ENCODE results near the gene ARGLU1.

Gene ARGLU1

GRCh38 chr13:106541826-106542225 lies 26.1 kb downstream of the ARGLU1 start:
- no peak for DNase-seq (ENCODE audit: low read depth)

DNA sequence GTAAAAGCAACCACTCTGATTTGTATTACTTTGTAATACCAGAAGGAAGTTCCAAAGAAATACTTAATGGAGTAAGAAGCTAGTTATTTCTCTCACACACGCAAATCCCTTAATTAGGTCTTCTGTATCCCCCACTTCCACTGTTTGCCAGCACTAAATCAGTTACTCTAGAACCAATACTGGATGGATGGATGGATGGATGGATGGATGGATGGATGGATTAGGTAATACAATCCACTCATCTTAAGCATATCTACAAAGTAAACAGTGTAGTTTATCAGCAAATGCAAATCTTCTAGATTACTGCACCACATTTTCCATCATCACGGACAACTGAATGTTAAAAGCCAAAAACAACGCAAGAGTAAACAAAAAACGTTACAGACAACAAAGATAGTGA lies 27.3 kb downstream of the ARGLU1 start:
- no peak for DNase-seq (ENCODE audit: low read depth)

DNA sequence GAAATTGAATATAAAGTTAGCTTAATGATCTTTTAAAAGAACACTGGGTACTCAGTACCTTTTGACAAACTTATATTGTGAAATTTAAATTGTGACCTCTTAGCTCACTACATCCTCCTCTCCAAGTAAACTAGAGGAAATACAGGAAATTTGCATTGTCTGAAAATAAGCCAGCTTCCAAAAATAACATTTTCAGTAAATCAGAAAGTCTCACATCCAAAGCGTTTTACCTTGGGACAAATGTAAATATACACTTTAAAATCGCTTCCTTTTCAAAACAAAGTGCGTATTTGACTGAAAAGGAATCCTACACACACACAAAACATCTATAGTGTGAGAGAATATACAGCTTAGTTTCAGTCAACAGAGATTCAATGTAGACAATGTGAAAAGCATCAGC lies 30.4 kb downstream of the ARGLU1 start:
- DNase-seq (ENCODE audit: low read depth): no peak

- peak; percentile 81 for DNase-seq (ENCODE audit: low read depth)
Measured at GRCh38 chr13:106536244-106537034, 31.5 kb downstream of the ARGLU1 start.

- peak; percentile 77 for DNase-seq (ENCODE audit: low read depth)
Measured at GRCh38 chr13:106535552-106536243, 32.2 kb downstream of the ARGLU1 start, which contains the start of gene EFNB2. Gene EFNB2 (minus strand): TSS chr13:106535662. CDS start chr13:106534964, 698 bp downstream.

GRCh38 chr13:106534639-106535551 lies 33.0 kb downstream of the ARGLU1 start:
- DNase-seq (ENCODE audit: low read depth): no peak

DNA sequence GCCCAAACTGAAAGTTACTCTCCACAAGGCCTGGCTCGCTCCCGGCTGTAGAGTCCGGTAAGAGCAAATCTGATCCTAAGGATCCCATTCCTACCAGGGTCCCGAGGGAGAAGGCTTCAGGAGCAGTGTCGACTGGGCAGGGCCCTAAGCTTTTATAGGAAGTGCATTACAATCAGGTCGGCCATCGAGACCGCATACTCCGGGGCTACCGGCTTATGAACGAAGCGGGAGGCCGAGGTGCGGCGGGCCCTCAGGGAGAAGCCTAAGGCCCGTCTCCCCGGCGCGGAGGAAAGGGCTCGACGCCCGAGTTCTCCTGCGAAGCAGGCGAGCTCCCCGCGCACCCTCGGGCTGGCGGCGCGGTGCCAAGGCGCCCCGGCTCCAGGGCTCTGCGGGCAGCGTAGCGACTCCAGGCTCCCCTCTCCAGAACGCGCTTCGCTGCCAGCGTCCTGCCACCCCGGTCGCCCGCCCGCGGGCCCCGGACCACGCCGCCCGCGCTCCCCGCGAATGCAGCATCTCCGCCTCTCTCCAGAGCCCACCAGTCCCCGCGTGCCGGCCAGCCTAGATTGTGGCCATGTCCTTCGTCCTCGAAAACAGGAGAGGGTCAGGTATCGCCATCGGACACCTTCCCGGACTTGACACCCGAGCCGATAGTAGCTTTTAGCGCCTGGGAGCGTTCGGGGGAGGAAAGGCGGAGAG lies 33.8 kb downstream of the ARGLU1 start:
- no peak for DNase-seq (ENCODE audit: low read depth)

- DNase-seq (ENCODE audit: low read depth): no peak
Measured at GRCh38 chr13:106533101-106533942, 34.6 kb downstream of the ARGLU1 start.

- DNase-seq (ENCODE audit: low read depth): no peak
Measured at GRCh38 chr13:106532111-106532929, 35.6 kb downstream of the ARGLU1 start.

DNA sequence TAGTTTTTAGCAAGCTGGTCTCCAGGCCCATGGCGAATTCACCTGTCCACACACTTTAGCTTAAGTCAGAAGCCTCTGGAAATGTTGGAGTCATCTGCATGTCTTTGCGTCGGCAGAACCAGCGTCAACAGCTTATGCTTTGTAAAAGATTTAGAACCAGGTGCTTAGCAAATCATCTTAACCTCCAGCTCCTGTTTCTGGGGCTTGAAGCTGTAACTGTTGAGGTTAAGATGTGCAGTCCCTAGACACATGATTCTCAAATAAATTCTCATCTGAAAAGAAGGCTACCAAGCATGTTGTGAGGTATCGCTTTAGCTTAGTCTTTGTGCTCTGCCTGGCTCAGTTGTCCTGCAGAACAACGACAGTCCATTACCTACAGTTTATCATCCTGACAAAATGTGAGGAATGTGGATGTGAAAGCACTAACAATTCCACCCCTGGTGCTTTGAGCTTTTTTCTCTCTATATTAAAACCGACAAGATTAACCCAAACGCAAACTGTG lies 36.9 kb downstream of the ARGLU1 start:
- DNase-seq (ENCODE audit: low read depth): no peak

GRCh38 chr13:106530171-106530851 lies 37.6 kb downstream of the ARGLU1 start:
- DNase-seq (ENCODE audit: low read depth): no peak

DNA sequence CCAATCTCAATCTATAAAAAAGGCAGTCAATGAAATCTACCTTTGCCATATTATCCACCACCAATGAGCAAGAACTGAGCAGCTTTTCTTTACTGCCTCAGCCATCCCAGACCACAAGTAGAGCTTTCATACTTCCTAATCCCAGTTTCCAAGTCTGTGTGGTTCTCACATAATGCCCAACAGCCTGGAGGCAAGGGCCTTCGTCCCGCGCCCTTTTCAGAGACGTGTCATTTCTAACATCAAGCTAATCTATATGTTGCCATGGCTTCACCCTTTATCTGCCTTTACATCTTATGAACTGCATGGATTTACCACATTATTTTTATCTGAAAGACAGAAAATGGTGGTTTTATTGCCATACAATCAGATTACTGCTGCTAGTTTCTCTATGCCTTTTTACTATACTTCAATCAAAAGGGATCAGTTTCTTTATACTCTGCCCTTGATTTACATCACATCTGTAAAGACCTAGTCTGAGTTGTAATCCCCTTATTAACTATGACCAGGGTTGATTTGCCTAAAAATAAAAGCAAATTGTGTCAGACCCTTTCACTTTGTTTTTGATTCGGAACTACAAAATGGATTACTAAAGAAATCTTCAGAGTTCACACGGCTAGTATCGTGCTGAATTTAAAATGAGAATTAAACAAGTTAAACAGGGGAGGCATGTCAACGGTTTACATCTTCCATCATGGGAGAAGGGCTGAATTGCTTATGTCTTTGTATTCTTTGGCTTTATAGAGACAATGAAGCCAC lies 38.3 kb downstream of the ARGLU1 start:
- DNase-seq (ENCODE audit: low read depth): no peak

GRCh38 chr13:106528718-106529414 lies 39.1 kb downstream of the ARGLU1 start:
- DNase-seq (ENCODE audit: low read depth): no peak

DNA sequence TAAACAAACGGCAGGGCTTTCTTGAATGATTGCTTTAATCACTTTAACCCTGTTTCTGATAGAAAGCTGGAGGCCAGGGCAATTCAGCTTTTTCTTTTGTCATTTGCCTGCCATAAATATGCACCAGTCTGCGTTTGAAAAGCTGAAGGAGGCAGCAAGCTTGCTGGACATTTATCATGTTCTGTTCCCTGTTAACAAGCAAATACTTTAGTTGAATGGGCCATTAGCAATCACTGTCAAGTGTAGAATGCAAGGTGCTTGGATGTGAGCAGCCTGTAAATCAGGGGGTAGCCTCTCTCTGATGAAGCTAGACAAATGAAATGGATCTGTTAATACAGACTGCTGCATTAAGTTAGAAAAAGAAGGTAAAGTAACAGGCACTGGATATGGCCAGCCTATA lies 40.1 kb downstream of the ARGLU1 start:
- no peak for DNase-seq (ENCODE audit: low read depth)

- DNase-seq (ENCODE audit: low read depth): no peak
Measured at GRCh38 chr13:106527445-106527801, 40.5 kb downstream of the ARGLU1 start.

GRCh38 chr13:106526738-106527444 lies 41.0 kb downstream of the ARGLU1 start:
- no peak for DNase-seq (ENCODE audit: low read depth)

GRCh38 chr13:106525865-106526264 lies 42.1 kb downstream of the ARGLU1 start:
- DNase-seq (ENCODE audit: low read depth): no peak
